Measurements from ENCODE around the gene ZNF502. TPM values are rescaled to one million over a fixed set of nuclear protein-coding genes. Genes with fewer than 3 reads are reported as not detected.

The ZNF502 gene
- total RNA-seq, 1 donor from 2014 or later: 14.3 TPM

DNA sequence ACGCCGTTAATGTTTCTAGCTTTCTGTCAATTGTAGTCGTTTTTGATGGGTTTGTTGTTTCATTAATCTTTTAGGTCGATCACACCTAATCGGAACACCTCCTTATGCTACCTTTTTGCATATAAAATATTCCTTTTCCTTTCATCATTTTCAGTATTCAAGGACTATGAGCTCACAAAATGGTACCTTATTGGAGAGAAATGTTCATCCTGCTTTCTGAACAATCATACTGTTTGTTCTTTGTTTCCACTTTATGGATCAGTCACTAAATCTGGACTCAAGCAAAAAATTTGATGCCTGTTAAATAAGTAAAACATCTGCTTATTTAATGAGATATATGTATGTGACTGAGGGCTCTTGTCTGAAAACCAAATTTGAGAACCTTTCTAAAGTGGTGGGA, 50.2 kb downstream of the ZNF502 start:
- FAIRE-seq (no peak), DNase-seq (ENCODE audit: low spot score in 2 of 2) (no peak)

DNA sequence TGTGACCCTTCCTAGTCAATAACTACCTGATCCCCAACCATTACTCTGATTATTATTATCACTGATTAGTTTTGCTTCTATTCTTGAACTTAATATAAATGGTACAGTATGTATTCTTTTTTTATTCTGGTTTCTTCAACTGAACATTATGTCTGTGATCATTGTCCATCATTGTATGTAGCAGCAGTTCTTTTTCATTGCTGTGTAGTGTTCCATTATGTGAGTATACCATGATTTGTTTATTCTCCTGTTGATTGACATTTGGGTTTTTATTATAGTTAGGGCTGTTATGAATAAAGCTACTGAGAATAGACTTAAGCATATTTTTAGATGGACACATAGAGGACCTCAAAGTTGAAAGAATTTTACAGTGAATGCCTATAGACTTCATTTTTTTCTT, 51.8 kb downstream of the ZNF502 start:
- no peak for FAIRE-seq
- DNase-seq (ENCODE audit: low spot score in 2 of 2): no peak

DNA sequence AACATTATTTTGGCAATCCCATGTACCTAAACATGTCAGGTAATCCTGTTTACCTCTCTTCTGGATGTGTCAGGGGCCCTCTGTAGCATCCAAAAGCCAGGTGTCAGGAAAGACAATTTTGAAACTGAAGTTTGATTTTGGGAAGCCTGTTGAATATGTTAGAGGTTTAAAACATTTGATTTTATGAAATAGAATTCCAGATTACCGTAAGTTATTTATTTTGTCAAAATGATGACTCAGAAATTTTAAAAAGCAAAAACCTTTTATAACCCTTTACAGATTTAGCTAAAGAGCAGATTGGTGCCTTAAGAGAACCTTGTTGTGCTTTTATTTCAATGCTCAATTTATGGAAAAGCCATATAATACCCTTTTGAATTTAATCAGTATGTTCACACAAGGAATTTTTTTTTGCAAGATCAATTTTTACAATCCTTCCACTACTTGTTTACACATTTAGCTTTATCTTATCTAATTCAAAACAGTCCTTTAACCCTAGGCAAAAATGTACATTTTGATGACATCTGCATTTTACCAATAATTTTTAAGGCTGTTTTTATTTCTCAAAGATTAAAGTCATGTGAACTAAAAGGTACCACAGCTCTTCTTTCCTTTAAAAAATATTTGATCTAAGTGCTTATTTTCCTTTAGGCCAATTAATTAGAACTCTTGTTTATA, 59.1 kb downstream of the ZNF502 start:
- FAIRE-seq: no peak
- DNase-seq (ENCODE audit: low spot score in 2 of 2): no peak

DNA sequence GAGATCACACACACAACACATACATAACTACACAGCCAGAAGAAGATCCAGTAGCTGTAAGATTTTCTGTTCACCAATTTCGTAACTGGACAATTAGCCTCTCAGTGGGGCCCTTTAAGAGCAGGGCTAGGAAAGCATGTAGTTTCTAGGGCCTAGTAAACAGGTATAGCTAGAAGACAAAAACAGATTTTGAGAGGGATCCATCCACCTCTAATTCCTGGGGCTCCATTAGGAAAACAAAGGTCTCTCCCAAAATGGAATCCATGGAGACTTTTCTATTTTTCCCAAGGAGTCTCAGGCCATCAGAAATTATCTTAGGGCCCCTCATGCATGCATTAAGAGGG, 59.6 kb downstream of the ZNF502 start:
- FAIRE-seq: no peak
- no peak for DNase-seq (ENCODE audit: low spot score in 2 of 2)

Other genes with a start within 250 kb of the ZNF502 start
- 29.3 TPM for gene ZNF445, start 235.0 kb upstream of the ZNF502 start, total RNA-seq
- 30.2 TPM for gene ZKSCAN7, start 157.5 kb upstream of the ZNF502 start, total RNA-seq
- gene ZNF660, start 127.7 kb upstream of the ZNF502 start, total RNA-seq: 11.8 TPM
- gene ZNF197, start 87.6 kb upstream of the ZNF502 start, total RNA-seq: 62.4 TPM
- 22.4 TPM for gene ZNF35, start 63.9 kb upstream of the ZNF502 start, total RNA-seq
- gene ZNF501, start 17.0 kb downstream of the ZNF502 start, total RNA-seq: 25.7 TPM
- 33.8 TPM for gene KIAA1143, start 49.0 kb downstream of the ZNF502 start, total RNA-seq
- gene KIF15, start 49.1 kb downstream of the ZNF502 start, total RNA-seq: 6.9 TPM
- 5.3 TPM for gene TMEM42, start 149.3 kb downstream of the ZNF502 start, total RNA-seq
- not detected for gene TGM4, start 161.9 kb downstream of the ZNF502 start, total RNA-seq

All from frontal cortex (tissue), 4 donors.